GM10266 (cell line): ENCODE measurements around the gene ACAT2.
"Not testable (repeated sequence)": the region's sequence is repeated elsewhere in the genome, so short reads cannot be mapped to it uniquely, and the experiment has no call there.

ENCODE experiments used
- DNase-seq: peaks from one replicate; pipeline ENCODE4 v3.0.0; 2012; ENCODE audit errors: extremely low spot score
- CTCF ChIP-seq: IDR thresholded peaks from 2 replicates; pipeline ENCODE4 v1.5.1; 2012; ENCODE audit warnings: mild to moderate bottlenecking, low read depth; ENCODE audit not compliant: control insufficient read depth, insufficient read depth; ENCODE audit errors: missing control alignments

Gene ACAT2

GRCh38 chr6:159790149-159790955, 28.5 kb downstream of the ACAT2 start, which contains the start of gene MRPL18:
Gene MRPL18, plus strand, starts transcription at chr6:159790467. Its CDS starts 121 bp downstream, at chr6:159790588.
- peak; percentile 95 for DNase-seq
- TF ChIP-seq CTCF = no peak

GRCh38 chr6:159790956-159791598, 29.2 kb downstream of the ACAT2 start:
- DNase-seq = no peak
- no peak for TF ChIP-seq CTCF

GRCh38 chr6:159794976-159795375, 33.1 kb downstream of the ACAT2 start:
- not testable (repeated sequence) for DNase-seq

GRCh38 chr6:159797554-159797953, 35.7 kb downstream of the ACAT2 start:
- no peak for TF ChIP-seq CTCF
- DNase-seq = no peak

GRCh38 chr6:159800141-159800865, 38.5 kb downstream of the ACAT2 start, which contains the start of gene PNLDC1:
Gene PNLDC1, plus strand, starts transcription at chr6:159800276. Its CDS starts 32 bp downstream, at chr6:159800308.
- no peak for TF ChIP-seq CTCF
- DNase-seq = no peak

- no peak for DNase-seq
- no peak for TF ChIP-seq CTCF
Measured at GRCh38 chr6:159801935-159802334, 40.1 kb downstream of the ACAT2 start.

- TF ChIP-seq CTCF = no peak
- no peak for DNase-seq
Measured at GRCh38 chr6:159804504-159804903, 42.7 kb downstream of the ACAT2 start.
